Measurements from ENCODE around the gene VDR. TPM values are rescaled to one million over a fixed set of nuclear protein-coding genes. Genes with fewer than 3 reads are reported as not detected.
A peak's percentile ranks its signal among the peaks of the same experiment; 100 is the strongest.

VDR gene
- total and polyA plus RNA-seq, 2 experiments from 2014 or later = 3.2 to 4.9 TPM

GRCh38 chr12:47909839-47910465, 5.2 kb upstream of the VDR start:
- Histone ChIP-seq H3K27ac (no peak overlapping the region), H2AFZ (no peak overlapping the region), H3K27me3 (peaks cover 8% of the 10 kb centered on the region), H3K36me3 (replicated peaks; ENCODE audit: insufficient read depth, low read depth) (no peaks in the 10 kb centered on the region), H3K4me2 (no peak overlapping the region), H3K4me1 (ENCODE audit: insufficient read depth) (peaks cover 8% of the 10 kb centered on the region), H3K9me3 (ENCODE audit: low read depth) (no peaks in the 10 kb centered on the region), H3K9me2 (replicated peaks; ENCODE audit: insufficient read depth) (no peaks in the 10 kb centered on the region), H3K4me3 (no peak overlapping the region), H3K79me2 (no peaks in the 10 kb centered on the region), H4K20me1 (ENCODE audit: insufficient read depth, poor library complexity, severe bottlenecking) (no peaks in the 10 kb centered on the region)
- DNase-seq (ENCODE audit: low spot score) = no peak
- WGBS (ENCODE audit: low lambda C conversion rate, missing lambda C conversion rate) = 82% methylated on average over 4 of the region's 4 CpGs
- TF ChIP-seq EZH2 (IDR thresholded peaks at IDR 0.05; ENCODE audit: borderline replicate concordance) (no peak), CTCF (IDR thresholded peaks at IDR 0.05; ENCODE audit: poor library complexity) (no peak)

- Histone ChIP-seq H3K4me1 (ENCODE audit: insufficient read depth) (peaks cover 17% of the 10 kb centered on the region), H4K20me1 (ENCODE audit: insufficient read depth, poor library complexity, severe bottlenecking) (no peaks in the 10 kb centered on the region), H2AFZ (no peak overlapping the region), H3K4me3 (no peak overlapping the region), H3K9me3 (ENCODE audit: low read depth) (no peaks in the 10 kb centered on the region), H3K27ac (peak overlapping the region; percentile 25), H3K36me3 (replicated peaks; ENCODE audit: insufficient read depth, low read depth) (no peaks in the 10 kb centered on the region), H3K9me2 (replicated peaks; ENCODE audit: insufficient read depth) (no peaks in the 10 kb centered on the region), H3K79me2 (no peaks in the 10 kb centered on the region), H3K4me2 (no peak overlapping the region), H3K27me3 (peaks cover 8% of the 10 kb centered on the region)
- DNase-seq (ENCODE audit: low spot score) = no peak
- TF ChIP-seq EZH2phosphoT487 (IDR thresholded peaks at IDR 0.05; ENCODE audit: low read depth, severe bottlenecking, unreplicated experiment) = no peak
- TF ChIP-seq EZH2 (IDR thresholded peaks at IDR 0.05; ENCODE audit: borderline replicate concordance) = no peak
- no peak for TF ChIP-seq CTCF (IDR thresholded peaks at IDR 0.05; ENCODE audit: poor library complexity)
These were observed 3.9 kb upstream of the VDR start for GRCh38 chr12:47908738-47909137.

GRCh38 chr12:47907851-47908454, 3.2 kb upstream of the VDR start:
- no peaks in the 10 kb centered on the region for H3K9me3 ChIP-seq (ENCODE audit: low read depth)
- no peak for TF ChIP-seq EZH2phosphoT487 (IDR thresholded peaks at IDR 0.05; ENCODE audit: low read depth, severe bottlenecking, unreplicated experiment)
- TF ChIP-seq EZH2 (IDR thresholded peaks at IDR 0.05; ENCODE audit: borderline replicate concordance) = no peak
- TF ChIP-seq CTCF (IDR thresholded peaks at IDR 0.05; ENCODE audit: poor library complexity) = no peak
- no peak for DNase-seq (ENCODE audit: low spot score)
- H4K20me1 ChIP-seq (ENCODE audit: insufficient read depth, poor library complexity, severe bottlenecking) = no peaks in the 10 kb centered on the region
- 47% methylated on average over 4 of the region's 4 CpGs for WGBS (ENCODE audit: low lambda C conversion rate, missing lambda C conversion rate)
- no peaks in the 10 kb centered on the region for H3K79me2 ChIP-seq
- no peaks in the 10 kb centered on the region for H3K36me3 ChIP-seq (replicated peaks; ENCODE audit: insufficient read depth, low read depth)
- H2AFZ ChIP-seq = no peak overlapping the region
- peaks cover 8% of the 10 kb centered on the region for H3K27me3 ChIP-seq
- H3K4me1 ChIP-seq (ENCODE audit: insufficient read depth) = peaks cover 24% of the 10 kb centered on the region
- H3K9me2 ChIP-seq (replicated peaks; ENCODE audit: insufficient read depth) = no peaks in the 10 kb centered on the region
- H3K4me2 ChIP-seq = peak overlapping the region; percentile 22
- no peak overlapping the region for H3K4me3 ChIP-seq
- no peak overlapping the region for H3K27ac ChIP-seq
